SJSA1 (cell line): ENCODE measurements around the gene ALKBH5. TPM values are rescaled to one million over a fixed set of nuclear protein-coding genes. Genes with fewer than 3 reads are reported as not detected.
A peak's percentile ranks its signal among the peaks of the same experiment; 100 is the strongest.

ENCODE experiments used
- DNase-seq, 2 experiments: peaks; one replicate each; pipeline ENCODE4 v3.0.0-alpha.2; 2015 to 2020; ENCODE audit warnings: low spot score in 2 of 2, low read depth in 1 of 2
- H3K27ac ChIP-seq: fragments of 250-450 bp; sonication (Bioruptor Pico); 2 replicates; pipeline ENCODE4 v1.5.1; 2020; ENCODE audit warnings: mild to moderate bottlenecking, moderate library complexity
- H3K27me3 ChIP-seq: fragments of 250-450 bp; sonication (Bioruptor Pico); replicated peaks from 2 replicates; pipeline ENCODE4 v1.5.1; 2020; ENCODE audit warnings: mild to moderate bottlenecking, moderate library complexity
- H3K36me3 ChIP-seq: fragments of 250-450 bp; sonication (Bioruptor Pico); 2 replicates; pipeline ENCODE4 v1.5.1; 2020; ENCODE audit warnings: mild to moderate bottlenecking
- H3K4me1 ChIP-seq: fragments of 250-450 bp; sonication (Bioruptor Pico); replicated peaks from 2 replicates; pipeline ENCODE4 v1.6.1; 2021; ENCODE audit warnings: mild to moderate bottlenecking
- H3K4me3 ChIP-seq: fragments of 250-450 bp; sonication (Bioruptor Pico); 2 replicates; pipeline ENCODE4 v1.5.1; 2020; ENCODE audit warnings: mild to moderate bottlenecking
- H3K9me3 ChIP-seq: fragments of 250-450 bp; sonication (Bioruptor Pico); replicated peaks from 2 replicates; pipeline ENCODE4 v1.5.1; 2020; ENCODE audit warnings: mild to moderate bottlenecking
- total RNA-seq: library from RNA; depleted of rRNA; stranded (reverse); fragments of >200 nt; shearing (Covaris generic); gene quantifications from 2 replicates; pipeline ENCODE4 v1.2.3, GENCODE V29; 2014

Gene ALKBH5
- total RNA-seq, 1 experiment from 2014 or later, result 61.3 TPM

GRCh38 chr17:18226284-18226945 lies 42.8 kb downstream of the ALKBH5 start:
- Histone ChIP-seq H3K4me3 (peak overlapping the region; percentile 69), H3K36me3 (no peaks in the 10 kb centered on the region), H3K27ac (no peak overlapping the region), H3K27me3 (no peaks in the 10 kb centered on the region), H3K9me3 (no peaks in the 10 kb centered on the region), H3K4me1 (peaks cover 21% of the 10 kb centered on the region)
- no peak for DNase-seq

GRCh38 chr17:18227635-18228034 lies 44.0 kb downstream of the ALKBH5 start:
- no peaks in the 10 kb centered on the region; the same call in 1 of the 2 replicates for H3K36me3 ChIP-seq
- DNase-seq, result no peak
- H3K27ac ChIP-seq, result no peak overlapping the region
- H3K4me1 ChIP-seq, result peaks cover 18% of the 10 kb centered on the region
- no peaks in the 10 kb centered on the region for H3K27me3 ChIP-seq
- H3K9me3 ChIP-seq, result no peaks in the 10 kb centered on the region
- H3K4me3 ChIP-seq, result no peak overlapping the region

- no peak overlapping the region for H3K4me3 ChIP-seq
- H3K4me1 ChIP-seq, result peaks cover 18% of the 10 kb centered on the region
- DNase-seq, result no peak
- H3K9me3 ChIP-seq, result no peaks in the 10 kb centered on the region
- no peaks in the 10 kb centered on the region; the same call in 1 of the 2 replicates for H3K36me3 ChIP-seq
- no peak overlapping the region for H3K27ac ChIP-seq
- no peaks in the 10 kb centered on the region for H3K27me3 ChIP-seq
These were observed 44.6 kb downstream of the ALKBH5 start for GRCh38 chr17:18228176-18228682.

- Histone ChIP-seq H3K27me3 (no peaks in the 10 kb centered on the region), H3K4me1 (peaks cover 18% of the 10 kb centered on the region), H3K4me3 (no peak overlapping the region), H3K27ac (no peak overlapping the region), H3K9me3 (no peaks in the 10 kb centered on the region), H3K36me3 (peaks cover 7% of the 10 kb centered on the region)
- no peak for DNase-seq
These were observed 45.6 kb downstream of the ALKBH5 start for GRCh38 chr17:18229254-18229653.

GRCh38 chr17:18229771-18230170 lies 46.1 kb downstream of the ALKBH5 start:
- Histone ChIP-seq H3K36me3 (peaks cover 12% of the 10 kb centered on the region), H3K27me3 (no peaks in the 10 kb centered on the region), H3K9me3 (no peaks in the 10 kb centered on the region), H3K4me1 (peaks cover 13% of the 10 kb centered on the region), H3K4me3 (no peak overlapping the region), H3K27ac (no peak overlapping the region)
- DNase-seq, result no peak

GRCh38 chr17:18230288-18231141 lies 46.9 kb downstream of the ALKBH5 start:
- Histone ChIP-seq H3K4me3 (no peak overlapping the region), H3K9me3 (no peaks in the 10 kb centered on the region), H3K27ac (no peak overlapping the region), H3K27me3 (no peaks in the 10 kb centered on the region), H3K4me1 (peaks cover 15% of the 10 kb centered on the region), H3K36me3 (peaks cover 19% of the 10 kb centered on the region)
- DNase-seq, result no peak

GRCh38 chr17:18231164-18231563 lies 47.5 kb downstream of the ALKBH5 start:
- H3K9me3 ChIP-seq, result no peaks in the 10 kb centered on the region
- no peak overlapping the region for H3K27ac ChIP-seq
- H3K27me3 ChIP-seq, result no peaks in the 10 kb centered on the region
- peaks cover 18% of the 10 kb centered on the region for H3K4me1 ChIP-seq
- DNase-seq, result no peak
- peaks cover 25% of the 10 kb centered on the region for H3K36me3 ChIP-seq
- H3K4me3 ChIP-seq, result no peak overlapping the region

GRCh38 chr17:18233803-18234518 lies 50.3 kb downstream of the ALKBH5 start:
- no peaks in the 10 kb centered on the region for H3K9me3 ChIP-seq
- no peak overlapping the region for H3K27ac ChIP-seq
- H3K27me3 ChIP-seq, result no peaks in the 10 kb centered on the region
- H3K4me1 ChIP-seq, result peaks cover 15% of the 10 kb centered on the region
- DNase-seq, result no peak
- no peak overlapping the region for H3K4me3 ChIP-seq
- peaks cover 45% of the 10 kb centered on the region for H3K36me3 ChIP-seq

- Histone ChIP-seq H3K27ac (peak overlapping the region; percentile 76; the same call in 1 of the 2 replicates), H3K4me3 (no peak overlapping the region), H3K36me3 (peaks cover 45% of the 10 kb centered on the region), H3K4me1 (peaks cover 15% of the 10 kb centered on the region), H3K27me3 (no peaks in the 10 kb centered on the region), H3K9me3 (no peaks in the 10 kb centered on the region)
- DNase-seq, result no peak
These were observed 51.3 kb downstream of the ALKBH5 start for GRCh38 chr17:18234853-18235380.

GRCh38 chr17:18235743-18236256 lies 52.2 kb downstream of the ALKBH5 start:
- DNase-seq, result peak; percentile 21 to 67
- Histone ChIP-seq H3K27me3 (no peaks in the 10 kb centered on the region), H3K9me3 (no peaks in the 10 kb centered on the region), H3K36me3 (peaks cover 49% of the 10 kb centered on the region), H3K4me3 (no peak overlapping the region), H3K27ac (peak overlapping the region; percentile 76), H3K4me1 (peaks cover 15% of the 10 kb centered on the region)

- H3K27ac ChIP-seq, result no peak overlapping the region
- no peaks in the 10 kb centered on the region for H3K27me3 ChIP-seq
- no peak for DNase-seq
- no peaks in the 10 kb centered on the region for H3K9me3 ChIP-seq
- no peak overlapping the region for H3K4me3 ChIP-seq
- H3K36me3 ChIP-seq, result peaks cover 49% of the 10 kb centered on the region
- peaks cover 15% of the 10 kb centered on the region for H3K4me1 ChIP-seq
These were observed 52.9 kb downstream of the ALKBH5 start for GRCh38 chr17:18236494-18236893.

- Histone ChIP-seq H3K4me3 (no peak overlapping the region), H3K4me1 (peaks cover 15% of the 10 kb centered on the region), H3K27ac (no peak overlapping the region), H3K9me3 (no peaks in the 10 kb centered on the region), H3K36me3 (peaks cover 53% of the 10 kb centered on the region), H3K27me3 (no peaks in the 10 kb centered on the region)
- DNase-seq, result no peak
These were observed 53.8 kb downstream of the ALKBH5 start for GRCh38 chr17:18237461-18237860.

- H3K36me3 ChIP-seq, result peaks cover 59% of the 10 kb centered on the region
- H3K27ac ChIP-seq, result no peak overlapping the region
- no peak overlapping the region for H3K4me3 ChIP-seq
These were observed 54.7 kb downstream of the ALKBH5 start for GRCh38 chr17:18238299-18238698.

More at GRCh38 chr17:18238299-18238698, 54.7 kb downstream of the ALKBH5 start:
- H3K9me3 ChIP-seq, result no peaks in the 10 kb centered on the region
- peaks cover 15% of the 10 kb centered on the region for H3K4me1 ChIP-seq
- DNase-seq, result no peak
- H3K27me3 ChIP-seq, result no peaks in the 10 kb centered on the region
